OCI-LY7 (cell line): ENCODE measurements around the gene TWNK. TPM values are rescaled to one million over a fixed set of nuclear protein-coding genes. Genes with fewer than 3 reads are reported as not detected.

Experiments used
- BruUV-seq: library from RNA; stranded (reverse); fragments of 400-500 nt; replicated peaks from 2 replicates; lab custom pipeline; 2021; lab: Mats Ljungman, UMichigan
- CTCF ChIA-PET: fragments of 300-600 bp; sonication (Branson Sonifier 250); formaldehyde crosslinking; loops from one replicate; lab custom pipeline; 2022; ENCODE audit warnings: antibody characterized with exemption; ENCODE audit not compliant: unreplicated experiment; lab: Charles Lee
- POLR2A ChIA-PET: fragments of 300-600 bp; sonication (Branson Sonifier 250); formaldehyde crosslinking; loops from one replicate; lab custom pipeline; 2022; ENCODE audit warnings: antibody characterized with exemption; lab: Charles Lee
- DNase-seq: peaks from one replicate; pipeline ENCODE4 v3.0.0-alpha.2; 2015; ENCODE audit warnings: low spot score
- H2AFZ ChIP-seq: fragments of 200-600 bp; sonication (generic), shearing (Covaris generic); 2 replicates; pipeline ENCODE4 v1.6.1; 2014; ENCODE audit warnings: mild to moderate bottlenecking, antibody characterized with exemption, low read length, moderate library complexity
- H3K27ac ChIP-seq: fragments of 200-600 bp; sonication (generic); 2 replicates; pipeline ENCODE4 v1.5.1; 2014; ENCODE audit warnings: mixed run types, low read depth, mild to moderate bottlenecking, moderate library complexity, low read length, inconsistent platforms; ENCODE audit not compliant: poor library complexity, severe bottlenecking
- H3K36me3 ChIP-seq: fragments of 200-600 bp; sonication (generic); 2 replicates; pipeline ENCODE4 v1.6.1; 2014; ENCODE audit warnings: mild to moderate bottlenecking, antibody characterized with exemption, low read length, moderate library complexity, mixed read lengths; ENCODE audit not compliant: insufficient read depth
- H3K4me1 ChIP-seq: fragments of 200-600 bp; sonication (generic); 2 replicates; pipeline ENCODE4 v1.5.1; 2014; ENCODE audit warnings: mild to moderate bottlenecking, low read length; ENCODE audit not compliant: insufficient read depth, poor library complexity, severe bottlenecking
- H3K4me2 ChIP-seq: fragments of 200-600 bp; sonication (generic); 2 replicates; pipeline ENCODE4 v1.6.1; 2014; ENCODE audit warnings: mild to moderate bottlenecking, low read length
- H3K4me3 ChIP-seq: fragments of 200-600 bp; sonication (generic); 2 replicates; pipeline ENCODE4 v1.5.1; 2014; ENCODE audit warnings: mild to moderate bottlenecking, low read depth, low read length; ENCODE audit not compliant: poor library complexity, severe bottlenecking
- H3K79me2 ChIP-seq: fragments of 200-600 bp; sonication (generic); 2 replicates; pipeline ENCODE4 v1.6.1; 2016; ENCODE audit warnings: low read depth, mild to moderate bottlenecking, low read length, moderate library complexity, mixed read lengths; ENCODE audit not compliant: insufficient read depth
- H3K9me2 ChIP-seq: fragments of 200-600 bp; sonication (generic); 2 replicates; pipeline ENCODE4 v1.6.1; 2016; ENCODE audit warnings: mild to moderate bottlenecking, low read length, mixed read lengths; ENCODE audit not compliant: insufficient read depth
- H3K9me3 ChIP-seq: fragments of 200-600 bp; sonication (generic); 2 replicates; pipeline ENCODE4 v1.6.1; 2014; ENCODE audit warnings: mild to moderate bottlenecking, mixed run types, low read length, mixed read lengths
- H4K20me1 ChIP-seq: fragments of 200-600 bp; sonication (generic); 2 replicates; pipeline ENCODE4 v1.6.1; 2014; ENCODE audit warnings: mild to moderate bottlenecking, antibody characterized with exemption, low read length, moderate library complexity, mixed read lengths; ENCODE audit not compliant: insufficient read depth
- EZH2phosphoT487 ChIP-seq: fragments of 200-600 bp; sonication (generic); IDR thresholded peaks from 2 replicates; pipeline ENCODE4 v1.6.1; 2018; ENCODE audit warnings: low read depth, borderline replicate concordance, mild to moderate bottlenecking, mixed run types, antibody characterized with exemption, low read length, moderate library complexity, mixed read lengths
- intact Hi-C: fragments of 100-400 bp; cut with micrococcal nuclease; formaldehyde crosslinking; loops from one replicate; pipeline ENCODE4 v1.10.0; 2022; ENCODE audit not compliant: unreplicated experiment
- total RNA-seq, 2 experiments: library from RNA; depleted of rRNA in 1 of 2; stranded (reverse); fragments of >200 nt in 1 of 2; shearing (Covaris generic) in 1 of 2; gene quantifications; 2 replicates each; pipeline ENCODE4 v1.2.3, GENCODE V29; 2014 to 2022
- TF ChIP-seq, protein P1 (sequence below): fragments of 200-600 bp; sonication (generic); conservative IDR thresholded peaks from 2 replicates; pipeline ENCODE4 v1.5.1; 2014; ENCODE audit warnings: mild to moderate bottlenecking, antibody characterized with exemption, low read length, moderate library complexity, mixed read lengths

The TWNK gene
- total RNA-seq, 2 experiments from 2014 or later: 15.8 to 21.7 TPM

DNA sequence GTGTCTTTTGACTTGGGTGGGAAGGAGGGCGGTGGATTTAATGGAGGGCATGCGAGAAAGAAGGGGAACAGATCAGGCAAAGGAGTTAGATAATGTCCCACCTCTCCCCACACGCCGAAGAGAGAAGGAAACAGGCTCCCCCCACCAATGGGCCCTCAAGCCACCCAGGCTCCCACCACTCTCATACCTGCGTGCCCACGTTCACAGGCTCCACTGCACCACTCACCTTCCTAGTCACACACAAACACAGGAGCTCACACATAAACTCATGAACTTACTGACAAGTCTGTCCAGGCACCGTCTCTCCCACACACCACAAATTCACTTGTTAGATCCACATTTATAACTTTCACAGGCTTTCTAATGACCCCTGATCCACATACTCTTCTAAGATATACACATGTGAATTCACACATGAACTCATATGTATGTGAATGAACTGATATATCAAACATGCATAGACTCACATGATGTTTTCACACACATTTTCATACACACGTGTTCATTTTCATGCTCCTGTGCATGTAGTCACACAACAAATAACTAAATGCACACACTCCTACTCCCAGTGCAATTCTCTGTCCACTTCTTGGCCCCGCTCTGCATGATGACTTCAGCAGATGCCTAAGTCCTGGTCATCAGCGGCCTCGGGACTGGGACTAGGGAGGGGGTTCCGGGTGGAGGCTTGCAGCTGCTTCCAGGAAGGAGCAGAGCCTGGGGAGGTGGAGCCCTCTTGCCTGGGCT lies 13.7 kb downstream of the TWNK start:
- Histone ChIP-seq H2AFZ (no peak overlapping the region), H3K36me3 (no peaks in the 10 kb centered on the region), H3K4me3 (no peak overlapping the region), H3K9me2 (no peaks in the 10 kb centered on the region), H3K9me3 (no peaks in the 10 kb centered on the region), H3K4me2 (no peak overlapping the region), H3K27ac (no peak overlapping the region), H4K20me1 (no peaks in the 10 kb centered on the region), H3K4me1 (peaks cover 22% of the 10 kb centered on the region), H3K79me2 (no peaks in the 10 kb centered on the region)
- TF ChIP-seq, protein P1, sequence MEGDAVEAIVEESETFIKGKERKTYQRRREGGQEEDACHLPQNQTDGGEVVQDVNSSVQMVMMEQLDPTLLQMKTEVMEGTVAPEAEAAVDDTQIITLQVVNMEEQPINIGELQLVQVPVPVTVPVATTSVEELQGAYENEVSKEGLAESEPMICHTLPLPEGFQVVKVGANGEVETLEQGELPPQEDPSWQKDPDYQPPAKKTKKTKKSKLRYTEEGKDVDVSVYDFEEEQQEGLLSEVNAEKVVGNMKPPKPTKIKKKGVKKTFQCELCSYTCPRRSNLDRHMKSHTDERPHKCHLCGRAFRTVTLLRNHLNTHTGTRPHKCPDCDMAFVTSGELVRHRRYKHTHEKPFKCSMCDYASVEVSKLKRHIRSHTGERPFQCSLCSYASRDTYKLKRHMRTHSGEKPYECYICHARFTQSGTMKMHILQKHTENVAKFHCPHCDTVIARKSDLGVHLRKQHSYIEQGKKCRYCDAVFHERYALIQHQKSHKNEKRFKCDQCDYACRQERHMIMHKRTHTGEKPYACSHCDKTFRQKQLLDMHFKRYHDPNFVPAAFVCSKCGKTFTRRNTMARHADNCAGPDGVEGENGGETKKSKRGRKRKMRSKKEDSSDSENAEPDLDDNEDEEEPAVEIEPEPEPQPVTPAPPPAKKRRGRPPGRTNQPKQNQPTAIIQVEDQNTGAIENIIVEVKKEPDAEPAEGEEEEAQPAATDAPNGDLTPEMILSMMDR: no peak
- no peak for TF ChIP-seq EZH2phosphoT487
- CTCF ChIA-PET: no interaction called here
- no peak for DNase-seq
- BruUV-seq: no TSS peak
- POLR2A ChIA-PET: interaction anchor here (0.6 kb wide), 1 partner anchor 13 kb away, joined by 3 read pairs; no protein-coding TSS in a partner anchor
- intact Hi-C loops: no loop called here

DNA sequence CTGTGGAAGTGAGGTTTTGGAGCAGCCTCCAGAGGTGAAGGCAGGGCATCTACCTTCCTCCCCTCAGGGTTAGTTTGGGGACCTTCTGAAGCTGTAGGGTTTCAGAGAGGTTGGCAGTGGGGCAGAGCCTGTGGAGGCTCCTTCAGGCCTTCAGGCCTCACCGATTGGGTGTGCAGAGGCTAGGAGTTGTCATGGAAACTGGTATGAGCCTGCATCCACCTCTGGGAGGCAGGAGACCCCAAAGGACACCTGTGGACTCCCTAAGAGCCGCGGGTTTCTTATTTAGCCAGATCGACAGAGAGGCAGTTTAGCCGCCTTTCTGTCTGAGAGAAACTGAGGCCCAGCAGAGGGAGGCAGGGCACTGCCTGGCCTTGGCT lies 14.3 kb downstream of the TWNK start:
- H3K36me3 ChIP-seq: no peaks in the 10 kb centered on the region
- no peak overlapping the region for H3K27ac ChIP-seq
- no peaks in the 10 kb centered on the region for H3K9me2 ChIP-seq
- no peaks in the 10 kb centered on the region for H3K79me2 ChIP-seq
- H3K4me1 ChIP-seq: peaks cover 16% of the 10 kb centered on the region
- no peaks in the 10 kb centered on the region for H4K20me1 ChIP-seq
- intact Hi-C loops: no loop called here
- ChIA-PET POLR2A (no interaction called here), CTCF (no interaction called here)
- TF ChIP-seq, protein P1: no peak
- TF ChIP-seq EZH2phosphoT487: no peak
- no peak overlapping the region for H3K4me2 ChIP-seq
- no peak overlapping the region for H3K4me3 ChIP-seq
- no peak overlapping the region for H2AFZ ChIP-seq
- DNase-seq: no peak
- no TSS peak for BruUV-seq
- no peaks in the 10 kb centered on the region for H3K9me3 ChIP-seq

DNA sequence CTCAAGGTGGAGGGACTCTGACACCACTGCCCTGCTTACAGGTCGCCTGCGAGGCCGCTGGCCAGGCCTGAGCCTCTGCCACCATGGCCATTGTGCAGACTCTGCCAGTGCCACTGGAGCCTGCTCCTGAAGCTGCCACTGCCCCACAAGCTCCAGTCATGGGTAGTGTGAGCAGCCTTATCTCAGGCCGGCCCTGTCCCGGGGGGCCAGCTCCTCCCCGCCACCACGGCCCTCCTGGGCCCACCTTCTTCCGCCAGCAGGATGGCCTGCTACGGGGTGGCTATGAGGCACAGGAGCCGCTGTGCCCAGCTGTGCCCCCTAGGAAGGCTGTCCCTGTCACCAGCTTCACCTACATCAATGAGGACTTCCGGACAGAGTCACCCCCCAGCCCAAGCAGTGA lies 15.1 kb downstream of the TWNK start:
- no peak overlapping the region for H3K4me3 ChIP-seq
- H3K4me2 ChIP-seq: no peak overlapping the region
- no peak for TF ChIP-seq EZH2phosphoT487
- TF ChIP-seq, protein P1: no peak
- H3K36me3 ChIP-seq: no peaks in the 10 kb centered on the region
- H3K9me3 ChIP-seq: no peaks in the 10 kb centered on the region
- POLR2A ChIA-PET: no interaction called here
- intact Hi-C loops: no loop called here
- no peak overlapping the region for H2AFZ ChIP-seq
- BruUV-seq: no TSS peak
- no peaks in the 10 kb centered on the region for H3K9me2 ChIP-seq
- H3K4me1 ChIP-seq: peaks cover 13% of the 10 kb centered on the region
- DNase-seq: no peak
- no peaks in the 10 kb centered on the region for H3K79me2 ChIP-seq
- no peaks in the 10 kb centered on the region for H4K20me1 ChIP-seq
- CTCF ChIA-PET: interaction anchor here (0.5 kb wide), 1 partner anchor 40 kb away, joined by 3 read pairs; no protein-coding TSS in a partner anchor
- no peak overlapping the region for H3K27ac ChIP-seq
